ENCODE results near the gene GNAQ. TPM values are rescaled to one million over a fixed set of nuclear protein-coding genes. Genes with fewer than 3 reads are reported as not detected.
A peak's percentile ranks its signal among the peaks of the same experiment; 100 is the strongest.
"Not testable (repeated sequence)": the region's sequence is repeated elsewhere in the genome, so short reads cannot be mapped to it uniquely, and the experiment has no call there.

Gene GNAQ
- polyA plus RNA-seq, result 10 to 100 TPM; 11.3 to 12.8 TPM

DNA sequence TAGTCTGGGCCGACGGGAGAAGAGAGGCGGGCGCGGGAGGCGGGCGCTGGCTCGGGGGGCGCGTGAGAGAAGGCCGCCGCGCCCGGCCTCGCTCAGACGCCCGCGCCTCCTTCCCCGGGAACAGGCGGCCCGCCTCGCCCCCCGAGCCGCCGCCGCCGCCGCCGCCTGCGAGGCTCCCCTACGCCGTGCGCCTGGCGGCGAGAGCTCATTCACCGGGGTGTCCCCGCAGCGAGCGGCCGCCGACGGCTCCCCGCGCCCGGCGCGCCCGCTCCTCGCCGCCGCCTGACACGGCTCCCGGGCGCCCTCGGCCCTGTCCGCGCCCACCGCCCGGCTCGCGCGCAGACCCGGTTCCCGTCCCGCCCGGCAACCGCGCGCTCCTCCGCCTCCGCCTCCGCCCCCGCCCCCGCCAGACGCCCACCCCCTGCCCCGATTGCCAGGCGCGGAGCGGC, at the start of gene GNAQ:
Gene GNAQ (minus strand): TSS at position 368 of the 449 bp plus-strand sequence. CDS start 576 bp downstream, outside the sequence.
- peak within 1 kb of the TSS; percentile 95 to 97 for H3K27ac ChIP-seq (ENCODE audit: low read depth in 2 of 2, low read length in 1 of 2)
- H3K4me3 ChIP-seq (ENCODE audit: low read depth in 1 of 2, low read length in 2 of 2), result peak within 1 kb of the TSS; percentile 89 to 92
- 0 to 1% methylated on average over 32 to 79 of the region's 79 CpGs for WGBS, 2 donors
- no peaks in the 10 kb centered on the region for H3K4me1 ChIP-seq (ENCODE audit: control insufficient read depth in 2 of 2, insufficient read depth in 2 of 2, low read length in 1 of 2)
- no peaks in the 10 kb centered on the region for H3K9me3 ChIP-seq (ENCODE audit: control insufficient read depth in 2 of 2, insufficient read depth in 1 of 2, low read depth in 1 of 2, low read length in 1 of 2)
- H3K36me3 ChIP-seq (ENCODE audit: control insufficient read depth in 2 of 2, insufficient read depth in 2 of 2, low read length in 1 of 2), result no peaks in the 10 kb centered on the region
- H3K27me3 ChIP-seq (ENCODE audit: control insufficient read depth in 1 of 2, insufficient read depth in 2 of 2, low read length in 2 of 2), result no peaks in the 10 kb centered on the region

DNA sequence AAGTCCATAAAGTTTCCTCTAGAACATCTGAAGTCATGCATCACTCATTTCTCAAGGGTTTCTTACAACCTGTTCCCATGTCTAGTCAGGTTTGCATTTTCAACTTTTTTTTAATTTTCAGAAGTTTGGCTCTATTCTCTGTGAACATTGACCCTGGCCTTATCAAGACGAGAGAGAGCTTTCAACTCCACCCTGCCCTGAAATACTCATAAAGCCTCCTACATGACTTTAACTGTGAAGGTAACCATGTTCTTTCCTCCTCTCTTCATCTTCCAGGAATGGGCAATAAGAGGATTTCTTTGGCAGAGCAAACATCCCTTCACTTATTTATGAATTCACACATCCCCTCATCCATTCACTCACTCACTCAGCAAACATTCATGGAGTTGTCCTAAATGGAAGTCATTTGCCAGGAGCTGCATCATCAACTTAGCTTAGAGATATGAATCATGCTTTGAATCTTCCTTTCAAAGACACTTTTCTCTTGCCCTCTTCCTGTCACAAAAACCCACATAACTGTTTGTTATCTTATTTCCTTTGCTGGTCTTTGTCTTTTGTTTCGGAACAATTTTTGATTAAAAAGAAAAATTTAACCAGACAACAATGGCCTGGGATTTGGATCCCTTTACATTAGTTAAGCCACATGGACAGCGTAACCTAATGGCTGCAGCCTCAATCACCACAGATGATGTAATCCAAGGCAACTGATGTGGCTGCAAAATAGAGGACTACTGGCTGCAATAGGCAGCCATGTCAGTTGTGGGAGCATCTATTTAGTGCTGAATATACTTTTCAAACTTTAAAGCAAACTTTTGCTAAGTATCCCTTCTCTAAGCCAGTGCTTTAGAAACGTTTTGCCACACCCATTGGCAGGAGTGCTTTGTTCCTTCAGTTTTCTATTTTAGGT, 43.0 kb upstream of the GNAQ start:
- Histone ChIP-seq H3K27ac (ENCODE audit: low read depth in 2 of 2, low read length in 1 of 2) (no peak overlapping the region), H3K4me1 (ENCODE audit: control insufficient read depth in 2 of 2, insufficient read depth in 2 of 2, low read length in 1 of 2) (no peaks in the 10 kb centered on the region), H3K9me3 (ENCODE audit: control insufficient read depth in 2 of 2, insufficient read depth in 1 of 2, low read depth in 1 of 2, low read length in 1 of 2) (no peaks in the 10 kb centered on the region), H3K27me3 (ENCODE audit: control insufficient read depth in 1 of 2, insufficient read depth in 2 of 2, low read length in 2 of 2) (no peaks in the 10 kb centered on the region), H3K4me3 (ENCODE audit: low read depth in 1 of 2, low read length in 2 of 2) (no peak overlapping the region), H3K36me3 (ENCODE audit: control insufficient read depth in 2 of 2, insufficient read depth in 2 of 2, low read length in 1 of 2) (no peaks in the 10 kb centered on the region)
- WGBS, 2 donors, result 50 to 51% methylated on average over 4 of the region's 4 CpGs

DNA sequence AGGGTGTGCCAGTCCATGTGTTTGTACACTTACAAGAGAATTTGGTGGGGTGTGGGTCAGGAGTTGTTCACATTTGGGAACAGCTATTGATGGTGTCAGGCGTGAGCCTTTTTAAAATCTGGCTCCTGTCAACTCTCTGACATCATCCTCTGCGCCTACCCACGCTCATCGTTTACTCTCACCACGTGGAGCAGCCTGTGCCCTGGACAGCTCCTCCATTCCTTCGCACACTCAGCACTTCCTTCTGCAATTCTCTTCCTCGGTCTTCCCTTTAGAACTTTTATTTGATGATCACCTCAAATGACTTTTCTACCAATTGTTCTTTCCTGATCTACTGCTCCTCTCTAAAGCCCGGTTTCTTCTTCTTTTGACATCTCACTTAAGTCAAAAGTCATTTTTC, 42.1 kb upstream of the GNAQ start:
- no peaks in the 10 kb centered on the region for H3K27me3 ChIP-seq (ENCODE audit: control insufficient read depth in 1 of 2, insufficient read depth in 2 of 2, low read length in 2 of 2)
- no peaks in the 10 kb centered on the region for H3K36me3 ChIP-seq (ENCODE audit: control insufficient read depth in 2 of 2, insufficient read depth in 2 of 2, low read length in 1 of 2)
- H3K9me3 ChIP-seq (ENCODE audit: control insufficient read depth in 2 of 2, insufficient read depth in 1 of 2, low read depth in 1 of 2, low read length in 1 of 2), result no peaks in the 10 kb centered on the region
- WGBS, 2 donors, result 62 to 65% methylated on average over 8 of the region's 8 CpGs
- H3K4me3 ChIP-seq (ENCODE audit: low read depth in 1 of 2, low read length in 2 of 2), result no peak overlapping the region
- H3K4me1 ChIP-seq (ENCODE audit: control insufficient read depth in 2 of 2, insufficient read depth in 2 of 2, low read length in 1 of 2), result no peaks in the 10 kb centered on the region
- H3K27ac ChIP-seq (ENCODE audit: low read depth in 2 of 2, low read length in 1 of 2), result no peak overlapping the region

DNA sequence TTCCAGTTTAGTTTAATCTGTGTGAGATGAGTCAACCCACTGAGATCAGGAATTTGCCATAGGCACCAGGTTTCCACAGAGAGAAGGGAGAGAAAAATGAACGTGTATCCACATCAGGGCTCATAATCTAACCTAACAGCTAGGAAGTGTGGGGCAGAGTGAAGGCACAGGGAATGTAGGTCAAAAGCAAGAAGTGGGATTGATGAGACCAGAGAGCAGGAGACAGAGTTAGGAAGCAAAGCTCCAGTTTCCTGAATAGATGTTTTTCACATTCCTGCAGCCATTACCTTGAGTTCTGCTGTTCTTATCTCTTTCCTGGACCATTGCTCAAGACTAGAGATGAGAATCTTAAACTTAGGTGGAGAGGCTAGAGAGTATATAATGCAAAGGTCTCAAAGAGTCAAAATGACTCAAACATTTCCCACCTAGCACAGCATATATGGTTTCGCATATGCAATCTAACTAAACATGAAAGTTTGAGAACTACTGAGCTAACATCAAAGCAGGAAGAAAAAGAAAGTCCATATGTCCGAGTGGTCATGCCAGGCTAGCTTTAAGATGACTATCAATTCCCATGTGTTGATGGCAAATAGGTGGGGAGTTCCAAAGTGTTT, 41.1 kb upstream of the GNAQ start:
- H3K27me3 ChIP-seq (ENCODE audit: control insufficient read depth in 1 of 2, insufficient read depth in 2 of 2, low read length in 2 of 2), result no peaks in the 10 kb centered on the region
- H3K27ac ChIP-seq (ENCODE audit: low read depth in 2 of 2, low read length in 1 of 2), result no peak overlapping the region
- no peaks in the 10 kb centered on the region for H3K9me3 ChIP-seq (ENCODE audit: control insufficient read depth in 2 of 2, insufficient read depth in 1 of 2, low read depth in 1 of 2, low read length in 1 of 2)
- 74 to 83% methylated on average over 3 of the region's 3 CpGs for WGBS, 2 donors
- no peaks in the 10 kb centered on the region for H3K4me1 ChIP-seq (ENCODE audit: control insufficient read depth in 2 of 2, insufficient read depth in 2 of 2, low read length in 1 of 2)
- no peak overlapping the region for H3K4me3 ChIP-seq (ENCODE audit: low read depth in 1 of 2, low read length in 2 of 2)
- no peaks in the 10 kb centered on the region for H3K36me3 ChIP-seq (ENCODE audit: control insufficient read depth in 2 of 2, insufficient read depth in 2 of 2, low read length in 1 of 2)

DNA sequence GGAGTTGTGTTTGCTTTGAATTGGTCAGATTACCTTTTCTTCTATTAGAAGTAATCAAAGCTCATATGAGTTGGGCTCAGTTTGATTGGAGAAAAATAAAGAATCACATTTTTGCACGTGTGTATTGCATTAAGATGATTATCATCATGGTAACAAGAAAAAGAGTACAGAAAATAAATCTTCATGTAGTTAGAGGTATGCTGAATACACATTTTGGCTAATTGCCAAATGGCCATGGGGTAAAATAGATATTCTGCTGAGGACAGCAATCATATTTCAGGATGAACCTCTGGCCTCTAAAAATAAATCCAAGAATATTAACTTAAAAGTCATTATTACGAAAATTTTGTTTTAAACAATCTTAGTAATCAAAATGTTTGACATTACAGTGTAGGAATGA, 38.9 kb upstream of the GNAQ start:
- 49 to 58% methylated on average over 2 of the region's 2 CpGs for WGBS, 2 donors
- H3K4me1 ChIP-seq (ENCODE audit: control insufficient read depth in 2 of 2, insufficient read depth in 2 of 2, low read length in 1 of 2), result no peaks in the 10 kb centered on the region
- no peak overlapping the region for H3K4me3 ChIP-seq (ENCODE audit: low read depth in 1 of 2, low read length in 2 of 2)
- no peak overlapping the region for H3K27ac ChIP-seq (ENCODE audit: low read depth in 2 of 2, low read length in 1 of 2)
- no peaks in the 10 kb centered on the region for H3K36me3 ChIP-seq (ENCODE audit: control insufficient read depth in 2 of 2, insufficient read depth in 2 of 2, low read length in 1 of 2)
- H3K9me3 ChIP-seq (ENCODE audit: control insufficient read depth in 2 of 2, insufficient read depth in 1 of 2, low read depth in 1 of 2, low read length in 1 of 2), result no peaks in the 10 kb centered on the region
- no peaks in the 10 kb centered on the region for H3K27me3 ChIP-seq (ENCODE audit: control insufficient read depth in 1 of 2, insufficient read depth in 2 of 2, low read length in 2 of 2)

DNA sequence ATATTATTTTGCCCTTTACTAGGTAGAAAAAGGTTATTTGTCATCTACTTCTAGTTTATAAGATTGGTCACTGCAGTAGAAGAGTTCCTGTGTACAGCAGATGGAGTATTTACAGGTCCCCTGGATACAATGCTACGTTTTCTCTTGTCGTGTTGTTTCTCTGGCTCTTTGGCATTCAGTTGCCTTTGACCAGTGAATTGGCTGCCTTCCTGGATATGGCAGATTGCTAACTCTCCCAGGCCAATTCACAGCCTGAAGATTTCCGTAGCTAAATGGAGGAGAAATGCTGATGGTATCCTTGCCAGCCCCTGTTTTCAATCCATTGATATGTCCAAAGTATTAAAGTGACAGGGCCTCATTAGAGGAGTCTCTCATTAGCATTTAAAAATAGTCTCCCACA, 32.5 kb upstream of the GNAQ start:
- Histone ChIP-seq H3K27me3 (ENCODE audit: control insufficient read depth in 1 of 2, insufficient read depth in 2 of 2, low read length in 2 of 2) (no peaks in the 10 kb centered on the region), H3K27ac (ENCODE audit: low read depth in 2 of 2, low read length in 1 of 2) (no peak overlapping the region), H3K4me1 (ENCODE audit: control insufficient read depth in 2 of 2, insufficient read depth in 2 of 2, low read length in 1 of 2) (no peaks in the 10 kb centered on the region), H3K9me3 (ENCODE audit: control insufficient read depth in 2 of 2, insufficient read depth in 1 of 2, low read depth in 1 of 2, low read length in 1 of 2) (no peaks in the 10 kb centered on the region), H3K4me3 (ENCODE audit: low read depth in 1 of 2, low read length in 2 of 2) (no peak overlapping the region), H3K36me3 (ENCODE audit: control insufficient read depth in 2 of 2, insufficient read depth in 2 of 2, low read length in 1 of 2) (no peaks in the 10 kb centered on the region)
- 38 to 52% methylated on average over 3 of the region's 3 CpGs for WGBS, 2 donors

DNA sequence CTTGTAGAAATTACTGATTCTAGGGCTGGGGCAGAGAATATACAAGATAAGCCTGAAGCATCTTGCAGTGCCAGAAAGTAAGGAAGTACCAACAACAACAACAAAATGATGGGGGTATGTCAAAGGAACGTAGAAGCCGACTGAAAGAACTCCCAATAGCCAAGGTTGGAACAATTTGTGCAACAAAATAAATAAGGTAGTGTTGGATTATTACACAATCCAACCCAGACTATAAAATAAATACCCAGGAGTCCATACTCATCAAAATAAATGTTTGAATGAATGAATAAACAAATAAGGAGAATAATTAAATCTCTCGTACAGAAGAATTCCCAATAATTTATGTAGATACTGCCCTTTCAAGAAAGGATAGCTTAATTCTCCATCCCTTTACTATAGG, 31.1 kb upstream of the GNAQ start:
- H3K27me3 ChIP-seq (ENCODE audit: control insufficient read depth in 1 of 2, insufficient read depth in 2 of 2, low read length in 2 of 2), result no peaks in the 10 kb centered on the region
- H3K36me3 ChIP-seq (ENCODE audit: control insufficient read depth in 2 of 2, insufficient read depth in 2 of 2, low read length in 1 of 2), result no peaks in the 10 kb centered on the region
- whole genome bisulfite sequencing, 2 donors, result 93 to 94% methylated on average over 3 of the region's 3 CpGs
- no peaks in the 10 kb centered on the region for H3K4me1 ChIP-seq (ENCODE audit: control insufficient read depth in 2 of 2, insufficient read depth in 2 of 2, low read length in 1 of 2)
- H3K27ac ChIP-seq (ENCODE audit: low read depth in 2 of 2, low read length in 1 of 2), result no peak overlapping the region
- H3K9me3 ChIP-seq (ENCODE audit: control insufficient read depth in 2 of 2, insufficient read depth in 1 of 2, low read depth in 1 of 2, low read length in 1 of 2), result no peaks in the 10 kb centered on the region
- H3K4me3 ChIP-seq (ENCODE audit: low read depth in 1 of 2, low read length in 2 of 2), result no peak overlapping the region

DNA sequence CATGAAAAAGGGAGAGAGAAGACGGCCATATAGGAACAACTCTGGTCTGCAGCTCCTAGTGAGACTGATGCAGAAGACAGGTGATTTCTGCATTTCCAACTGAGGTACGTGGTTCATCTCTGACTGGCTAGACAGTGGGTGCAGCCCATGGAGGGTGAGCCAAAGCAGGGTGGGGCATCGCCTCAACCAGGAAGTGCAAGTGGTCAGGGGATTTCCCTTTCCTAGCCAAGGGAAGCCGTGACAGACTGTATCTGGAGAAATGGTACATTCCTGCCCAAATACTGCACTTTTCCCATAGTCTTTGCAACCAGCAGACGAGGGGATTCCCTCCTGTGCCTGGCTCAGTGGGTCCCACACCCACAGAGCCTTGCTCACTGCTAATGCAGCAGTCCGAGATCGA, 22.6 kb upstream of the GNAQ start:
- WGBS, 2 donors, result 56 to 65% methylated on average over 7 of the region's 7 CpGs

DNA sequence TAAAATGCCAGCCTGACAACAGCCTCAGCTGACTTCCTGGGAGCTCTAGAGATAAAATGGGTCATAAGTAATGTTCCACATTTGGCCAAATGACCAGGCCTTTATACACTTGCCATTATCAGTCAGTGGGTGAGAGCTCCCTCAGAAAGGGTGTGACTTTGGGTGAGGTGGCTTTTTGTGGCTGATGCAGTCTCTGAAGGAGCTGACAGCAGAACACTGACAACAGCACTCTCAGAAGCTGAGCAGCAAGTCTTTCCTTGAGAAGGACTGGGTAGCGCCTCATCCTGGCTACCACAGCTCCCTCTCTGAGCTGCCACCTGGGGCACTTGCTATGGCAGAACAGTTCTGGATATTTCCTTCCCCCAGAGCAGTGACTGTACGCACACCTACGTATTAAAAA, 22.0 kb upstream of the GNAQ start:
- Histone ChIP-seq H3K27ac (ENCODE audit: low read depth in 2 of 2, low read length in 1 of 2) (no peak overlapping the region), H3K4me3 (ENCODE audit: low read depth in 1 of 2, low read length in 2 of 2) (no peak overlapping the region), H3K27me3 (ENCODE audit: control insufficient read depth in 1 of 2, insufficient read depth in 2 of 2, low read length in 2 of 2) (peaks cover 0 to 3% of the 10 kb centered on the region in 2 donors), H3K4me1 (ENCODE audit: control insufficient read depth in 2 of 2, insufficient read depth in 2 of 2, low read length in 1 of 2) (no peaks in the 10 kb centered on the region), H3K9me3 (ENCODE audit: control insufficient read depth in 2 of 2, insufficient read depth in 1 of 2, low read depth in 1 of 2, low read length in 1 of 2) (no peaks in the 10 kb centered on the region), H3K36me3 (ENCODE audit: control insufficient read depth in 2 of 2, insufficient read depth in 2 of 2, low read length in 1 of 2) (no peaks in the 10 kb centered on the region)
- 93 to 98% methylated on average over 3 of the region's 3 CpGs for WGBS, 2 donors

More for the DNA sequence above, 22.6 kb upstream of the GNAQ start:
- not testable (repeated sequence) for H3K27ac ChIP-seq (ENCODE audit: low read depth in 2 of 2, low read length in 1 of 2); H3K9me3 ChIP-seq (ENCODE audit: control insufficient read depth in 2 of 2, insufficient read depth in 1 of 2, low read depth in 1 of 2, low read length in 1 of 2); H3K36me3 ChIP-seq (ENCODE audit: control insufficient read depth in 2 of 2, insufficient read depth in 2 of 2, low read length in 1 of 2); H3K4me1 ChIP-seq (ENCODE audit: control insufficient read depth in 2 of 2, insufficient read depth in 2 of 2, low read length in 1 of 2); H3K4me3 ChIP-seq (ENCODE audit: low read depth in 1 of 2, low read length in 2 of 2); H3K27me3 ChIP-seq (ENCODE audit: control insufficient read depth in 1 of 2, insufficient read depth in 2 of 2, low read length in 2 of 2)
